Muscle of back (tissue), 10 donors: ENCODE measurements around the gene FAM20B. TPM values are rescaled to one million over a fixed set of nuclear protein-coding genes. Genes with fewer than 3 reads are reported as not detected.

ENCODE experiments used
- polyA plus RNA-seq, 10 donors: library from polyadenylated mRNA; unstranded; fragments of 120-200 nt; gene quantifications; one replicate each; pipeline ENCODE4 v1.2.1, GENCODE V29; 2013; ENCODE audit not compliant: insufficient read length in 10 of 10

FAM20B gene
- polyA plus RNA-seq, 10 donors = 27.2 to 35.5 (median 29.0) TPM

Other genes starting within 250 kb of the FAM20B start
- 100 to 1,000 TPM in 2 of 10 donors, 10 to 100 TPM in 8; 65.6 to 113 (median 90.8) TPM for gene ANGPTL1, start 154.8 kb upstream of the FAM20B start, polyA plus RNA-seq
- 10 to 100 TPM; 13.2 to 19.4 (median 15.6) TPM for gene TOR3A, start 56.2 kb downstream of the FAM20B start, polyA plus RNA-seq
- gene ABL2, start 203.8 kb downstream of the FAM20B start, polyA plus RNA-seq = 1 to 10 TPM; 6.1 to 9.5 (median 8.1) TPM